Activated effector memory CD4-positive, alpha-beta T cell treated with Interleukin-2 at 50 U/mL for 16 hours (primary cell): ENCODE measurements around the gene ZGRF1.
"Not testable (repeated sequence)": the region's sequence is repeated elsewhere in the genome, so short reads cannot be mapped to it uniquely, and the experiment has no call there.

Source experiments
- DNase-seq: peaks from one replicate; pipeline ENCODE4 v3.0.0-alpha.2; 2020

Gene ZGRF1, protein sequence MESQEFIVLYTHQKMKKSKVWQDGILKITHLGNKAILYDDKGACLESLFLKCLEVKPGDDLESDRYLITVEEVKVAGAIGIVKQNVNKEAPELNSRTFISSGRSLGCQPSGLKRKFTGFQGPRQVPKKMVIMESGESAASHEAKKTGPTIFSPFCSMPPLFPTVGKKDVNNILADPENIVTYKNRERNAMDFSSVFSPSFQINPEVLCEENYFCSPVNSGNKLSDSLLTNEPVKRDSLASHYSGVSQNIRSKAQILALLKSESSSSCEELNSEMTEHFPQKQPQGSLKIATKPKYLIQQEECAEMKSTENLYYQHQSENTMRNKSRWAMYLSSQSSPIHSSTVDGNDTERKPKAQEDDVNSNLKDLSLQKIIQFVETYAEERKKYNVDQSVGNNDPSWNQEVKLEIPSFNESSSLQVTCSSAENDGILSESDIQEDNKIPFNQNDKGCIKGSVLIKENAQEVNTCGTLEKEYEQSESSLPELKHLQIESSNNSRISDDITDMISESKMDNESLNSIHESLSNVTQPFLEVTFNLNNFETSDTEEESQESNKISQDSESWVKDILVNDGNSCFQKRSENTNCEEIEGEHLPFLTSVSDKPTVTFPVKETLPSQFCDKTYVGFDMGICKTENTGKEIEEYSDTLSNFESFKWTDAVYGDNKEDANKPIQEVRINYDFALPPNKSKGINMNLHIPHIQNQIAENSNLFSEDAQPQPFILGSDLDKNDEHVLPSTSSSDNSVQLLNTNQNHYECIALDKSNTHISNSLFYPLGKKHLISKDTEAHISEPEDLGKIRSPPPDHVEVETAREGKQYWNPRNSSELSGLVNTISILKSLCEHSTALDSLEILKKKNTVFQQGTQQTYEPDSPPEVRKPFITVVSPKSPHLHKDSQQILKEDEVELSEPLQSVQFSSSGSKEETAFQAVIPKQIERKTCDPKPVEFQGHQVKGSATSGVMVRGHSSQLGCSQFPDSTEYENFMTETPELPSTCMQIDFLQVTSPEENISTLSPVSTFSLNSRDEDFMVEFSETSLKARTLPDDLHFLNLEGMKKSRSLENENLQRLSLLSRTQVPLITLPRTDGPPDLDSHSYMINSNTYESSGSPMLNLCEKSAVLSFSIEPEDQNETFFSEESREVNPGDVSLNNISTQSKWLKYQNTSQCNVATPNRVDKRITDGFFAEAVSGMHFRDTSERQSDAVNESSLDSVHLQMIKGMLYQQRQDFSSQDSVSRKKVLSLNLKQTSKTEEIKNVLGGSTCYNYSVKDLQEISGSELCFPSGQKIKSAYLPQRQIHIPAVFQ (N-terminal part only)

DNA sequence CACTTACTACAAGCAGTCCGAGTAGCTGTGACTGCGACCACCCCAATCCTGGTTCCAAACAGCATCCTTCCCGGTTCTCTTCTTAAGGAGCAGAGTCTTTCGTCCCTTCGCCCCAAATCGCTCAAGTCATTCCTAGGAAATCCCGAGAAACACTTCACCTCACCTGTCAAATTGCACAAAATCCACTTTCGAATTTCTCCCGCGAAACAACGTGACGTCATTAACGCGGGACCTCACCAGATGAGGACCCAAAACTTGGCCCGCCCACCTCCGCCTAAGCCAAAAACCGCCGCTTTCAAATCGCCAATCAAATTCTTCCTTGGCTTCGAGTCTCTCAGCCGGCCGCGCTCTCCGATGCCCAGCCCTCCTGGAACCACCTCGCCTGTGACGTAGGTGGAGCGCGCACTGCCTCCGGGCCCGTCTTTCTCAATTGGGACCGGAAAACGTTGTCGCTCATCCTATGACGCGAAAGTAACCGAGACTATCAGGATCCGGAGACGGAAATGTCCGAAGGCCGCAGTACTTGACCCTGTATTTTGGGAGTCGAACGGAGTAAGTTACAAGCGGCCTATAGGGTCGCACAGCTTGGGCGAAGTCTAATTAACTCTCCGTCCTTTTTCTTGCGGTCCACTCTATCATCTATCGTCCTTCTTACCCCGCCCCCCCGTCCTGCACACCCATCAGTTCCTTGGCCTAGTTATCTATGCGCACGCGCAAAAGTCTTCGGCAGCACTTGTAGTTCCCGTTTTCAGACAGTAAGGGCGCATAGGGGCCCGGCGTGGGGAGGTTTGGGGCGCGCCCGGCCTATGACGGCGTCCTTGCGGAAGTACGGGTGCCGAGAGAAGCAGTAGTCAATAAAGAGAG lies at the start of gene ZGRF1, which contains the start of gene LARP7:
Gene ZGRF1, minus strand, starts transcription at position 222 of the 864 bp plus-strand sequence. CDS start 3,733 bp downstream, outside the sequence.
Gene LARP7, plus strand, starts transcription at position 456 of the 864 bp plus-strand sequence. CDS start 7,527 bp downstream, outside the sequence.
- DNase-seq = peak; percentile 96

DNA sequence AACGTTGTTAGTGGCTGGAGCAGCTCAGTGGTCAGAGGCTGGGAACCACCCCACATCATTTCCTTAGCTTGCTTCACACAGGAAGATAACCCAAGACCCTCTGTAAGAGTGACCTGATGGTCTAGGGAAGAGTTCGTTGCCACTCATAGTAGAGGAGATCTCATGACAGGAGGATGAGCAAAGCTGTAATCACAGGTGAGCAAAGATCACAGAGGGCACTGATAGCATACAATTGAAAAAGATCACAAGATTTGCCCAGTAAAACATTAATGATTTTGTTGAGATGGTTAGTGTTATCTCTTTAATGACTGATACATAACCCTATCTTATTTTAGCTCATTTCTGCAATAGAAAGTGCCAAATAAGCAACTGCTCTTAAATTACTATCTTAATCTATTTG lies 44.3 kb upstream of the ZGRF1 start:
- no peak for DNase-seq

DNA sequence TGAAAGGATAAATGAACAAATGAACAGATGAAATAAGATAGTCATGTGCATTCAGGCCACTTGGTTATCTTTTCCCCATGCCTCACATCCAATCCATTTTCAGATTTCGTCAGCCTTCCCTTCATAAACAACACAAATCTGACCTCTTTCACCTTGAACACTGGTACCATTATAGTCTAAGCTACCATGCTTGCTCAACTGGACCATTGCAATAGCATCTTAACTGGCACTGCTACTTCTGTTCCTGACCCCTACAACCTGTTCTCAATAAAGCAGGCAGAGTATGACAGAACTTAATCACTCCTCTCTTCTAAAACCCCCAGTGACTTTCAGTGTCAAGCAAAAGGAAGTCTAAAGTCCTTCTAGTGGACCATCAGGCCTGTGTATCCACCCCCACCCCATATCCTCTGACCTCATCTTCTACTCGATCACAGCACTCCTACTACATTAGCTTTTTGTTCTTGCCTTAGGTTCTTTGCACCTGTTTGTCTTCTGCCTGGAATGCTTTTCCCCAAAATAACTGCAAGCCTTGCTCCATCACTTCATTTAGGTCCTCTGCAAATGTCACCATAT lies 40.9 kb upstream of the ZGRF1 start:
- DNase-seq = no peak

DNA sequence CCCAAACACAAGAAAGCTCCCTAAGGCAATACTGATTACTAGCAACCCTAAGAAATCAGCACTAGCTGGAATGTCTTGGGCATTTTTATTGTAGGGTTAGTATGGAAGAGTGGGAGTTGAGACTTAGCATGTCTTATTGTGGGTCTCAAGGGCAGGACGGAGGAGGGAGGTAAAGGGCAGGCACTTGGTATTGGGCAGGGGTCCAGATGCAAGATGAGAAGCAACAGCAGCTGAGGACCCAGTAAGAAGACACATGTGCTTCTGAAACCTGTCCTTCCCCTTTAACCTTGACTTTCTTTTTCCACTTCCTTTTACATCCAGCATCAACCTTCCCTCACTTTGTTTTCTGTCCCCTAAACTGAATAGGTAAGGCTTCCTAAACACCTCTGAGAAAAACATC lies 37.7 kb upstream of the ZGRF1 start:
- DNase-seq = no peak

DNA sequence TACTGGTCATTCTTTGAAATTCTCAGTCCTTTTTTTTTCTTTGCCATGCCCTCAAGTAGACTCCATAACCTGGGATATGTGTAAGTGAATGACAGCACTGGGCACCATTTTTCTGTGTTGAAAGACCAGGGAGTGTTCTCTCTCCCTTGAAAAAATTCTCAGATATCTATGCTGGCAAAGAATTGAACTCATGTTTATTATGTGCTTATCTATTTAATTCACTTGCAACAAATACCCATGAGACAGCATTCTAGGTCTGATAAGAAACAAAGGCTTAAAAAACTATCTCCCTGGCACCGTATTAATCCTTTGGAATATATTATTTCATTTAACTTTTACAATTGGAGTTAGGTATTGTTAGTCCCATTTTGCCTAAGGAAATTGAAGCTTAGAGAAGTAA lies 37.0 kb upstream of the ZGRF1 start:
- DNase-seq = no peak

DNA sequence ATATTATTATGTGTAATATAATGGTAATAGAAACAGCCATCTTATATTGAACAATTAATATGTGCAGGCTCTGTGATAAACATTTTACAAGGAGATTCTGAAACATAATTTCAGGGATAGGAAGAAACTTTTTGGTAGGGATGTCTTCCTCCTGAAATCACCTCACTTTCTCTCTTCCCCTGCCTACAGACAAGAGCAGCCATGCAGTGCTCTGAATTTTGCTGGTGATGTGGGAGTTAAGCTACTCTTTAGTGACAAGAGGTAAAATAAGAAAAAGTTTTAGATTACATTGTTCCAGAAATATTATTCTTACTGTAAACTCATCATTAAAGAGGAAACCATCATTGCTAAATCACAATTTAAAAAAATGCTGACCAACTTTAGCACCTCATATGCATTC lies 36.4 kb upstream of the ZGRF1 start:
- no peak for DNase-seq

DNA sequence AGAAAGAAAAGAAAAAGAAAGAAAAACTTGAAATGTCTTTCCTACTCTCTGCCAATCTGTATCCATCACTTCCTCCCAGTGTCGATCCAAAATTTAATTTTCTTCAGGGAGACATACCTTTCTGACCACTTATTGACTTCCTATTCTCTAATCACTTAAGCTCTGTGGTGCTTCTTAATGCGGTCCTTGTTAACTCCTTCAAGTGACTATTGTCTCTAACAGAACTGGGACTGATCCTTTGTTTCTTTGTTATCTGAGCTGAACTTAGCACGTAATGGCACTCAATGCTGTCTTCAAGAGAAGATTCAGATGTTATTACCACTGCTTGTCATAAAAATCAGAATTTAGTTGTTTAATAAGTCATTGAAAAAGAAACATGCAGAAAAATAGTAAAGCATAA lies 31.4 kb upstream of the ZGRF1 start:
- DNase-seq = no peak

DNA sequence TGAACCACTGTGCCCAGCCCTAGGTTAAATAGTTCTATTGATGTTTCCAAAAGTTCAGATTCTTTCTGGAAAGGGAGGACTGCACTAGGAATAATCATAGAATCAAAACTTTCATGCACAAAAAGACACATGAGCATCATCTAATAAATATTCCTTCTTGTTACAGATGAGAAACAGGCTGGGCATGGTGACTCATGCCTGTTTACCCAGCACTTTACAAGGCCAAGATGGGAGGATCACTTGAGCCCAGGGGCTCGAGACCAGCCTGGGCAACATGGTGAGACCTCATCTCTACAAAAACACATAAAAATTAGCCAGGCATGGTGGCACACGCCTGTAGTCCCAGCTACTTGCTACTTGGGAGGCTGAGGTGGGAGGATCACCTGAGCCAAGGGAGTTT lies 27.9 kb upstream of the ZGRF1 start:
- DNase-seq = no peak

DNA sequence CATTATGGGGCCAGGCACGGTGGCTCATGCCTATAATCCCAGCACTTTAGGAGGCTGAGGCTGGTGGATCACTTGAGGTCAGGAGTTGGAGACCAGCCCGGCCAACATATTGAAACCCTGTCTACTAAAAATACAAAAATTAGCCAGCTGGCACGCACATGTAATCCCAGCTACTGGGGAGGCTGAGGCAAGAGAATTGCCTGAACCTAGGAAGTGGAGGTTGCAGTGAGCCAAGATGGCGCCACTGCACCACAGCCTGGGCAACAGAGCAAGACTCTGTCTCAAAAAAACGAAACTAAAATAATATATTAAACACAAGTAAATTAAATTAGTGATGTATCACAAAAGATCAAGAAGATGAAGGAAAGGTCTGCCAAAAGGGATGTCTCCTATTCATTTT lies 19.4 kb upstream of the ZGRF1 start:
- not testable (repeated sequence) for DNase-seq

DNA sequence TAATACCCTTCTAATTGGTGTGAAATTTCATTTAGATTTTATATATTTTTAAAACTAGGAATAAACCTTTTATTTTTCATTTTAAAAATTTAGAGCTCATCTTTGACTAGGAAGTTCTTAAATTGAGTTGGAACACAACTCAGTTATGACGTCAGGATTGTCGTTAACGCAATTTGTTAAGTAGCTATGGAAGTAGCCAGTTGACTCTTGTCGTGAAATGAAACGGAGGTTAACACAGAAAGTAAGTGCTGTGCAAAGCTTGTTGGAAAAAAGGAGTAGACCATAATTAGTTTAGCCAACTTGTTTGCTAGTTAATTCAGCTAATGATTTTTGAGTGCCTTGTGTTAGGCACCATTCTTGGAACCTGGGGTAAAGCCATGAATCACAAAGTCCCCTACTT lies 18.6 kb upstream of the ZGRF1 start:
- DNase-seq = no peak

DNA sequence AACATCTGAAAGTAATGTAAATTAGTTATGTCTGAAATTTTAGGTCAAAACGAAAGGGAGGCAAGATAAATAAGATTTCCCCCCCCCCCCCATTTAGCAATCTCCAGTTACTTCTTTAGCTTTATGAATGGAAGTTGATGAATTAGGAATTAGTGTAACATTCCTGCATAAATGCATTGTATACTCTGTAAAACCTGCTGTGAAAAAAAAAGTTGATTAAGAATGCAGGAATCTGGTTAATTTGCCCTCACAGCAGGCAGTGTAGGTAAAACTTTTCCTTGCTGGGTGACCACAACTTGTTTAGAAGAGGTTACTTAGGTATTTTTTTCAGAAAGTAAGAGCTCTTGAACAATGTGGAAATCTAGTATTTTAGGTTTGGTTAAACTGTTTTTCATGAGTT lies 15.5 kb upstream of the ZGRF1 start:
- DNase-seq = no peak

DNA sequence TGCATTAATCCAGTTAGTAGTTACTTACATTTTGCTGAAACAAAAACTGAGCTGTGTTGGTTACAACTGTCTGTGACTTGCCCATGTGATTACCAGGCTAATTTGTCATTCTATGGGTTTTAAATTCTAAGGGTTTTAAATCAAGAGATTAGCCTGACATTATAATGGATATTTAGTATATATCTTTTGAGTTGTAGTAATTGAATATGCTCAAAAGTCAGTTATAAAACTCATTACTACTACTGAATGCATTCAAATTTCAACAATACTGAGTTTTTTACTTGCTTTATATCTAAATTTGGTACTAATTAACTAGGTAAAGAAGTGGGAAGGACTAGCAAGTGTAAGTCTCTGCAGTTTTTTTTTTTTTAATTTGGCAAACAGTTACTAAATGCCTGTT lies 14.9 kb upstream of the ZGRF1 start:
- DNase-seq = no peak

DNA sequence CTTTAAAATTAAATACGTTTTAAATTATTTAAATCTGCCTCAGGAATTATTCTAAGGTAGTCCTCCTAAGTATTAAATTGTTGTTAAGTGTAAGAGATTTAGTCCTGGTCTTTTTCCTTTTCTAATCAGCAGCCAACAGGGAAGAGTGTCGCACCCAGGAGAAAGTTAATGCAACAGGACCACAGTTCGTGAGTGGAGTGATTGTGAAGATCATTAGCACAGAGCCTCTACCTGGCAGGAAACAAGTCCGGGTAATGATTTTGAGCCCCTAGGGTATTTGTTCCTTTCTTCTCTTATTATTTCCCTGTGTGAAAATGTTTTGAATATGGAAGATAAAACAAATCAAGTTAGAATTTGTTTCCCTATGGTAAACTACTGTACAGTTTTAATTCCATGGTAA lies 13.6 kb upstream of the ZGRF1 start:
- DNase-seq = no peak

DNA sequence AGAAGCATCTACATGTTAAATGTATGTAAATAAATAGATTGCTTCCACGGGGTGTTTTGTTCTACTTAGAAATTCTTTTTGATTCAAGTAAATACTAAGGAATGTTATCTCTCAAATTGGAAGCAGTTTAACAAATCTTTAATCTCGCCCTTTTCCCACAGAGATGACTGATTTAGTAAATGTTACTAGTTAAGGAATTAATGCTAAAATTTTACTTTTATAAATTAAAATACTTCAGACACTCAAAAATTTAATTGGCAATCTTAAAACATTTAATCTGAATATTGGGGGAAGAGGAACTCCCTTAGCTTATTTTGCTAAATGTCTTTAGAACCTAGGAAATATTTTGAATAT lies 12.3 kb upstream of the ZGRF1 start:
- DNase-seq = no peak

DNA sequence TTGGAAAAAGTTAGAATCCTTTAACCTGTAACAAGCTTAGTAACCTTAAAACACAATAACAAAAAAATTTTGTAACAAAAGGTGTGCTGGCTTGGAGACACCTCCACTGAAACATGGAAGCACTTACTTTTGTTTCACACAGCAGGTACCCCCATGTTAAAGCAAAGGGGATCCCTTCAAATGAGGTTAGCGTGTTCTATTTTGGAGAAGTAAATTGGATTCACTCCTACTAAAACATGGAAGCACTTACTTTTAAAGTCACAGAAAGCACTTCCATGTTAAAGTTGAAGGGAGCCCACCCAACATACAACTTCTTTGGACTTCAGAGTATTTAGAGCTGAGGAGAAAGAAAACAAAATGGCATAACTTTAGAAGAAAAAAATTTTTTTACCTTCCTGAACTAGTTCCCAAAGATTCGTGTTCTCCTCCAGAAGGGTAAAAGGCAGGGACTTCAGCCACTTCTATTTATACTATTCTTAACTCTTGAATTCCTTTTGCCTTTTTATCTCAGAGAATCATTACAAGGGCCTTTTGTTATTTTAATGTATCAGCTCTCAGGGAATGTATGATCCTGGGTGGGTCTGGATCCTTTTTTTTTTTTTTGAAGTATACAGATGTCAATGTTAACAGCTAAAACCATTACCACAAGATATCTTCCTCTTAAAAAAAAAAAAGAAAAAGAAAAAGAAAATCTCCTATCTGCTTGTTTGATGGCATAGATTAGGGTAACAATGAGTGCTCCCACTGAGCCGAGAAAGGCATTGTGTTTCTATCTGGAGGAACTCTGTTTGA lies 11.8 kb upstream of the ZGRF1 start:
- DNase-seq = no peak

DNA sequence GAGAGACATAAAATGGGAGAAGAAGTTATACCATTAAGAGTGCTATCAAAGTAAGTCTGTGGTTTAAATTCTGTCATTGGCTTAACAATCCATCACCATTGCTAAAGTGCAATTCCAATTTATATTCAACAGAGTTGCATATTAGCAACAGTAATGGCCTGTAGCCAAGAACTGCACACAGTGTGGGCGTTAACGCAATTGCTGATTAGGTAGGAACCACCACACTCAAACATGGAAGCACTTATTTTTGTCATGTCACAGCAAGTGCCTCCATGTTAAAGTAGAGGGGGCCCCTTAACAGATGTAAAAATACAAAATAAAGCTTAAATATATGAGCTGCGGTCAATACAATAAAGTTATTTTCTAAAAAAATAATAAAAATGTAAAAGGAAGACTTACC lies 11.1 kb upstream of the ZGRF1 start:
- no peak for DNase-seq

DNA sequence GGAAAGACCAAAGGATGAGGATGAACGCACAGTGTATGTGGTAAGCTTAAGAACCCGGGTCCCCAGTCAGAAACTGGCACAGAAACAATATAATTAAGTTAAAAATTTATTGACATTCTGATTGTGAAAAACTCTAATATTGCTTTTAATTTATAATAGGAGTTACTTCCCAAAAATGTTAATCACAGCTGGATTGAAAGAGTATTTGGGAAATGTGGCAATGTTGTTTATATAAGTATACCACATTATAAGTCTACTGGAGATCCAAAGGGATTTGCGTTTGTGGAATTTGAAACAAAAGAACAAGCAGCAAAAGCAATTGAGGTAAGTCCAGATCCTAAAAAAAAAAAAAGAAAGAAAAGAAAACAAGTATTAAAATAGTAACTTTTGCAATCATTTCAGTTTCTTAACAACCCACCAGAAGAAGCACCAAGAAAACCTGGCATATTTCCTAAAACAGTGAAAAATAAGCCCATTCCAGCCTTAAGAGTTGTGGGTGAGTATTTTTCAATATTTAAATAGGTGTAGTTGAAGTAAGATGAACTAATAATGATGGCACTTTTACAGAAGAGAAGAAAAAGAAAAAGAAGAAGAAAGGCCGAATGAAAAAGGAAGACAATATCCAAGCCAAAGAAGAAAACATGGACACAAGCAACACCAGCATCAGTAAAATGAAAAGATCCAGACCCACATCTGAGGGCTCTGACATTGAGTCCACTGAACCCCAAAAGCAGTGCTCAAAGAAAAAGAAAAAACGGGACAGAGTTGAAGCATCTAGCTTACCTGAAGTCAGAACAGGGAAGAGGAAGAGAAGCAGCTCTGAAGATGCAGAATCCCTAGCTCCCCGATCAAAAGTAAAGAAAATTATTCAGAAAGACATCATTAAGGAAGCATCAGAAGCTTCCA lies 10.2 kb upstream of the ZGRF1 start:
- no peak for DNase-seq

DNA sequence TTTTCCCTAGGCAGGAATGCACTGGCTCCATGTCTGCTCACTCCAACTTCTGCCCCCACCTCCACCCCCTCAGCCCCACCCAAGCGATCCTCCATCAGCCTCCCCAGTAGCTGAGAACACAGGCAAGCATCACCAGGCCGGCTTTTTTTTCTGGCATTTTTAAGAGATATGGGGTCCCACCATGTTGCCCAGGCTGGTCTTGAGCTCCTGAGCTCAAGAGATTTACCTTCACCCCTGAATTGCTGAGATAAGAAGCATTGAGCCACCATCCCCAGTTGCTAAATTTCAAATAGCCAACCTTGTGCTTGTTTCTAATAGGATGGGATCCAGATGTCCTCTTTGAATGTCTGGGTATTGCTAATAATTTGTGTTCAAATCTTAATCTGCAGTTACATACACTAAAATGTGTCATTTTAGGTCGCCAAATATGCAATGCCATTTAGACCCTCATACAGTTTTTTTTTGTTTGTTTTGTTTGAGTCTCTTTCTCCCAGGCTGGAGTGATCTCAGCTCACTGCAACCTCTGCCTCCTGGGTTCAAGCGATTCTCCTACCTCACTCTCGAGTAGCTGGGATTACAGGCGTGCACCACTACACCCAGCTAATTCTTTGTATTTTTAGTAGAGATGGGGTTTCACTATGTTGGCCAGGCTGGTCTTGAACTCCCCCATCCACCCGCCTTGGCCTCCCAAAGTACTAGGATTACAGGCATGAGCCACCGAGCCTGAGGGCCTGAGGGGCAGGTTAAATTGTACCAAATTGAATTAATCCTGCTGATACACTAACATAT lies 9.0 kb upstream of the ZGRF1 start:
- DNase-seq = no peak
